Measurements from ENCODE around the gene ZNF550. TPM values are rescaled to one million over a fixed set of nuclear protein-coding genes. Genes with fewer than 3 reads are reported as not detected.

ZNF550 gene
- 6.0 TPM for polyA plus RNA-seq (2012; ENCODE audit: missing spikeins)

- DNase-seq (ENCODE audit: insufficient read length) (peak; percentile 83), FAIRE-seq (peak; percentile 97)
- peak; percentile 80 for TF ChIP-seq POLR2AphosphoS5 (IDR thresholded peaks at IDR 0.05; ENCODE audit: low read depth, low read length)
- TF ChIP-seq POLR2A (IDR thresholded peaks at IDR 0.05; ENCODE audit: low read depth, low read length), result peak; percentile 77
- peak; percentile 62 for TF ChIP-seq TAF1 (IDR thresholded peaks at IDR 0.05; ENCODE audit: borderline replicate concordance, low read depth, low read length)
Measured at GRCh38 chr19:57559404-57560025, at the start of gene ZNF550. ZNF550 (minus strand) TSS chr19:57559863; CDS start chr19:57559682, 181 bp downstream.

GRCh38 chr19:57606931-57607330 is 47.3 kb upstream of the ZNF550 start:
- TF ChIP-seq TAF1 (IDR thresholded peaks at IDR 0.05; ENCODE audit: borderline replicate concordance, low read depth, low read length) (no peak), POLR2AphosphoS5 (IDR thresholded peaks at IDR 0.05; ENCODE audit: low read depth, low read length) (no peak), POLR2A (IDR thresholded peaks at IDR 0.05; ENCODE audit: low read depth, low read length) (no peak)
- DNase-seq (ENCODE audit: insufficient read length) (no peak), FAIRE-seq (no peak)

DNA sequence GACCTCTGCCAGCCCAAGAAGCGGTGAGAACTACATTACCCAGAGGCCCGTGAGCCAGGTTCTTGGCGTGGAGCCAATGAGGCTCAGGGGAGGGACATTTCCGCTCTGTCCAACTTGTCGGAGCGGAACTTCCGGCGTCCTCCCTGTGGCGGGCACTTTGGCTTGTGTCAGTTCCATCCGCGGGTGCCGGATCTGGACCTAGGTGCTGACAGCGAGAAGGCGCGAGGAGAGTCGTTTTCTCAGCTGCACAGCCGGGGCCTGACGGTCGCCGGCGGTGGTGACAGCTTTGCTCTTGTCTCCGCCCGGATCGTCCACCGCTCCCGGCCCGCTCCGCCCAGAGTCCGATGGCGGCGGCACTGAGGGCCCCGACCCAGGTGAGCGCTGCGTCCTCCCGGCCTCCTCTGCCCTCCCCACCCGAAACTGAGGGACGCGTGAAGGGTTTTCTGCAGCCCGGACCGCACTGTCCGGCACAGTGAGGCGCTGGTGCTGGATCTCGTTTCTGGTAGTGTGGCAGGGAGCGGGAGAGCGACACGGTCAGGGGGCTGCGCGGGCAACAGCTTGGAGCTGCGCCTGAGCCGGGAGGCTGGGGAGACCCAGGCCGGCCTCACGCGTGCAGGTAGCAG is 40.2 kb upstream of the ZNF550 start, which contains the start of gene ZNF530:
Gene ZNF530 (plus strand): TSS at position 125 of the 623 bp plus-strand sequence. CDS start 4,461 bp downstream, outside the sequence.
- DNase-seq (ENCODE audit: insufficient read length), result peak; percentile 85
- FAIRE-seq, result peak; percentile 98
- TF ChIP-seq TAF1 (IDR thresholded peaks at IDR 0.05; ENCODE audit: borderline replicate concordance, low read depth, low read length) (no peak), POLR2A (IDR thresholded peaks at IDR 0.05; ENCODE audit: low read depth, low read length) (peak; percentile 58; the same call in 1 of the 2 replicates), POLR2AphosphoS5 (IDR thresholded peaks at IDR 0.05; ENCODE audit: low read depth, low read length) (peak; percentile 67; the same call in 1 of the 2 replicates)

DNA sequence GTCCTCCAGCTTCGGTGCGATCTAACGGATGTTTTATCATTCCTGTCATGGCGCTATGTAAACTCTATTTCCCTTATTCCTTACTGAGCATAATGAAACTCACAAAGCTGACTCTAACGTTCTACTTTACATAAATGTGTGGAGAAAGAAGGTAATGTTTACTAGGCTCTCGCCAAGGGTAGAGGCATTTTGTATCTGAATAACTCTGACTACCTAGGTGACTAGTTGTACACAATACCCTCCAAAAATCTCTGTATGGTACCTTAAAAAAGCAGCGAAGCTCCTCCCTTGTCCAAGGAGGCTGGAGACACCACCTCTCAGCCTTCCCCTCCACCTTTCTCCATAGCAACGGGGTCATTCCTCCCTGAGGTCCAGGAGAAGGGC is 39.7 kb upstream of the ZNF550 start:
- no peak for TF ChIP-seq POLR2A (IDR thresholded peaks at IDR 0.05; ENCODE audit: low read depth, low read length)
- TF ChIP-seq TAF1 (IDR thresholded peaks at IDR 0.05; ENCODE audit: borderline replicate concordance, low read depth, low read length), result no peak
- TF ChIP-seq POLR2AphosphoS5 (IDR thresholded peaks at IDR 0.05; ENCODE audit: low read depth, low read length), result no peak
- DNase-seq (ENCODE audit: insufficient read length) (no peak), FAIRE-seq (no peak)

DNA sequence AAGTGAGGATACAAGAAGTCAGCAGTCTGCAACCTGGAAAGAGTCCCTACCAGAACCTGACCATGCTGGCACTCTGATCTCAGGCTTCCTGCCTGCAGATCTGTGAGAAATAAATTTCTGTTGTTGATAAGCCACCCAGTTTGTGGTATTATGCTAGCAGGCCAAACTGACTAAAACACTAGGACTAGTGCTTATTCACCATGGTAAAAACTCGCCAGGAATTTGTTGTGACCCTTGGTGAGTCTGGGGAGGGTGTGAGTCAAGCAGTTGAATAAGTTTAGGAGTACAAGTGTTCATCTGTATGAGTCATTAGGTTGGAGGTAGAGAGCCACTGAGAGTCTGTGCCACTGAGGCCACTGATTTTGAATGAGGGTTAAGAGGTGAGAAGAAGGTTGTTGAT is 27.9 kb upstream of the ZNF550 start:
- no peak for TF ChIP-seq POLR2A (IDR thresholded peaks at IDR 0.05; ENCODE audit: low read depth, low read length)
- TF ChIP-seq TAF1 (IDR thresholded peaks at IDR 0.05; ENCODE audit: borderline replicate concordance, low read depth, low read length), result no peak
- no peak for TF ChIP-seq POLR2AphosphoS5 (IDR thresholded peaks at IDR 0.05; ENCODE audit: low read depth, low read length)
- FAIRE-seq (no peak), DNase-seq (ENCODE audit: insufficient read length) (no peak)

GRCh38 chr19:57583521-57584416 is 24.1 kb upstream of the ZNF550 start, which contains the start of gene ZIK1:
ZIK1 (plus strand) TSS chr19:57584145; CDS start chr19:57584357, 212 bp downstream.
- DNase-seq (ENCODE audit: insufficient read length), result peak; percentile 86
- TF ChIP-seq POLR2AphosphoS5 (IDR thresholded peaks at IDR 0.05; ENCODE audit: low read depth, low read length) (no peak), TAF1 (IDR thresholded peaks at IDR 0.05; ENCODE audit: borderline replicate concordance, low read depth, low read length) (no peak; the same call in 1 of the 2 replicates), POLR2A (IDR thresholded peaks at IDR 0.05; ENCODE audit: low read depth, low read length) (0 out of 2 replicates have a peak, but pooled peaks have one; percentile 31)
- peak; percentile 75 for FAIRE-seq

- TF ChIP-seq TAF1 (IDR thresholded peaks at IDR 0.05; ENCODE audit: borderline replicate concordance, low read depth, low read length) (no peak), POLR2A (IDR thresholded peaks at IDR 0.05; ENCODE audit: low read depth, low read length) (no peak), POLR2AphosphoS5 (IDR thresholded peaks at IDR 0.05; ENCODE audit: low read depth, low read length) (no peak)
- no peak for DNase-seq (ENCODE audit: insufficient read length)
- FAIRE-seq, result no peak
Measured at GRCh38 chr19:57583104-57583520, 23.4 kb upstream of the ZNF550 start.

DNA sequence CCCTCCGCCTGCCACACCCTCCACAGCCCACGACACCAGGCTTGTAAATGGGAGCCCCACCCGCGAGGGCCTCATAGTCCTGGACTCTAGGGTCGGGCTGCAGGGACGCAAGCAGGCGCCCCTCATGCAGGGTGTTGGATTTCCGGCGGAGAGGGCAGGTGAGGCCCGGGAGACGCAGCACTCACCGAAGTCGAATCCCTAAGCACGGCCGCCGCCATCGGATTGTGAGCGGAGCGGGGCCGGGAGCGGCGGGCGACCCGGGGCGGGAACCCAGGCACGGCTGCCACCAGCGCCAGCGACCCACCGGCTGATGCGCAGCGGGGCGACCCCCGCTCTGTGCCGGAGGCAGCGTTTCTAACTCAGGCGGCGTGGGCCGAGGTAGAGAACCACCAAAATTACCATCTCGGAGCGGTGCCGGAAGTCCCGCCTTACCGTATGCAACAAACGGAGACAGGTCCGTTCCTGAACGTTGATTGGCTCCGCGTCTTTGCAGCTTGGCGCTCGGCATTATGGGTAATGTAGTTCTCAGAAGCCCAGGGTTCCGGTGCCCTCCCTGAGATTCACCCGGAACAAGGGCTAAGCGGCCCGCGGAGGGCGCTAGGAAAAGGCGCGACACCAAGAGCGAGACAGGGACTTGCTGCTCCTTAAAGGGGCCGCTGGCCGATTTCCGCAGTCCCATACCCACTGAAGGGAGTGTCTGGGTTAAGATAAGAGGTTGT is 19.0 kb upstream of the ZNF550 start, which contains the start of gene ZNF416:
Gene ZNF416 (minus strand): TSS at position 425 of the 719 bp plus-strand sequence. CDS start 207 bp downstream, at position 218.
- FAIRE-seq, result peak; percentile 99
- DNase-seq (ENCODE audit: insufficient read length), result peak; percentile 93
- no peak for TF ChIP-seq TAF1 (IDR thresholded peaks at IDR 0.05; ENCODE audit: borderline replicate concordance, low read depth, low read length)
- TF ChIP-seq POLR2AphosphoS5 (IDR thresholded peaks at IDR 0.05; ENCODE audit: low read depth, low read length), result no peak
- TF ChIP-seq POLR2A (IDR thresholded peaks at IDR 0.05; ENCODE audit: low read depth, low read length), result no peak; the same call in 1 of the 2 replicates

DNA sequence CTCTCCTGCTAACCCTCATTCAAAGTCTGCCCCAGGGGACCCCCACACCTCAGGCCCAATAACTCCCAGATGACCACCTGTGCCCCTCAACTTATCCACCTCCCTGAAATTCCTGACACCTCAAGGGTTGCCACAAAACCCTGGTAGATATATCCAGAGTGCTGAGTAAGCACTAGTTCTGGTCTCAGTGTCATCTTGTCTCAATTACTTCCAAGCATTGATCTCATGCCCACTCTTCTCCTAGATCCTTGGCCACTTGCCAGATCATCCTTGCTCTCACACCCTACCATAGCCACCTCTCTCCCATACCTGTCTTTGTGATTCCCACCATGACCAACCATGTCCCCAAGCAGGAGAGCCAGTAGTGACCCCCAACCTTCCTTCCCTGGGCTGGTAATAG is 17.0 kb upstream of the ZNF550 start:
- TF ChIP-seq POLR2A (IDR thresholded peaks at IDR 0.05; ENCODE audit: low read depth, low read length) (no peak), TAF1 (IDR thresholded peaks at IDR 0.05; ENCODE audit: borderline replicate concordance, low read depth, low read length) (no peak), POLR2AphosphoS5 (IDR thresholded peaks at IDR 0.05; ENCODE audit: low read depth, low read length) (no peak)
- FAIRE-seq (no peak), DNase-seq (ENCODE audit: insufficient read length) (no peak)

GRCh38 chr19:57572415-57572947 is 12.8 kb upstream of the ZNF550 start:
- DNase-seq (ENCODE audit: insufficient read length) (no peak), FAIRE-seq (no peak)
- TF ChIP-seq POLR2A (IDR thresholded peaks at IDR 0.05; ENCODE audit: low read depth, low read length) (no peak), TAF1 (IDR thresholded peaks at IDR 0.05; ENCODE audit: borderline replicate concordance, low read depth, low read length) (no peak), POLR2AphosphoS5 (IDR thresholded peaks at IDR 0.05; ENCODE audit: low read depth, low read length) (no peak)
